Keratinocyte (primary cell): ENCODE measurements around the gene CT55.

Experiments used
- EZH2 ChIP-seq: IDR thresholded peaks from one replicate; pipeline ENCODE4 v1.6.1; 2012; ENCODE audit warnings: inconsistent platforms, mild to moderate bottlenecking, low read length, moderate library complexity
- TF ChIP-seq, protein P1 (sequence below), 3 experiments: IDR thresholded peaks in 1 of 3; conservative IDR thresholded peaks in 1 of 3; optimal IDR thresholded peaks in 1 of 3; 2 replicates in 2 of 3; 3 replicates in 1 of 3; pipeline versions ENCODE3 to v1.5.1; 2011; ENCODE audit warnings: low read length in 3 of 3, mild to moderate bottlenecking in 3 of 3, moderate library complexity in 2 of 3, control low read depth in 1 of 3, inconsistent platforms in 1 of 3; ENCODE audit not compliant: insufficient read depth in 2 of 3; ENCODE audit errors: extremely low read depth in 1 of 3

DNA sequence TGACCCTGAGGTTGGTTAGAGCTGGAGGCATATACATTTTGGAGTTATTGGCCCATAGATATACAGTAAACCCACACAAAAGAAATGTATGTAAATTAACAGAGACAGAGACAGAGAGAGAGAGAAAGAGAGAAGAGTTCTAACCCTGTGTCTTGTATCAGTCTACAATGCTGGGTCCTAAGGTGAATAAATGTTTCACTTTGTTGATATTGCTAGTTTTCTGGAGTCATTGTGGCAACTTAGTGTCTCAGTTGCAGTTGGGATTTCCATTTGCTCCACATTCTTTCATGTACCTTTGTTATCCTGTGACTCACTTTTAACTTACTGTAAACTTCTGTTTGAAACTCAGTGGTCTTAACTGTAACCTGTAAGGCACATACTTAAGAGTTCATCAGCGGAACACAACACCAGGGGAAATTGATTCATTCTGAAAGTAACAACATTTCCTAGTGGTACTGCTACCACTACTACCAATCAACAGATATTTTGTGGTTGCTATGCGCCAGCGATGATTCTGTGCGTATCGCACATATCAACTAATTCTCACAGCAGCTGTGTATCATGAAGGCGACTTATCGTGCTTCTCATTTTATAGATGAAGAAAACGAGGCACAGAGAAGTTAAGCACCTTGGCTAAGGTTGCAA, 42.1 kb upstream of the CT55 start:
- TF ChIP-seq, protein P1, sequence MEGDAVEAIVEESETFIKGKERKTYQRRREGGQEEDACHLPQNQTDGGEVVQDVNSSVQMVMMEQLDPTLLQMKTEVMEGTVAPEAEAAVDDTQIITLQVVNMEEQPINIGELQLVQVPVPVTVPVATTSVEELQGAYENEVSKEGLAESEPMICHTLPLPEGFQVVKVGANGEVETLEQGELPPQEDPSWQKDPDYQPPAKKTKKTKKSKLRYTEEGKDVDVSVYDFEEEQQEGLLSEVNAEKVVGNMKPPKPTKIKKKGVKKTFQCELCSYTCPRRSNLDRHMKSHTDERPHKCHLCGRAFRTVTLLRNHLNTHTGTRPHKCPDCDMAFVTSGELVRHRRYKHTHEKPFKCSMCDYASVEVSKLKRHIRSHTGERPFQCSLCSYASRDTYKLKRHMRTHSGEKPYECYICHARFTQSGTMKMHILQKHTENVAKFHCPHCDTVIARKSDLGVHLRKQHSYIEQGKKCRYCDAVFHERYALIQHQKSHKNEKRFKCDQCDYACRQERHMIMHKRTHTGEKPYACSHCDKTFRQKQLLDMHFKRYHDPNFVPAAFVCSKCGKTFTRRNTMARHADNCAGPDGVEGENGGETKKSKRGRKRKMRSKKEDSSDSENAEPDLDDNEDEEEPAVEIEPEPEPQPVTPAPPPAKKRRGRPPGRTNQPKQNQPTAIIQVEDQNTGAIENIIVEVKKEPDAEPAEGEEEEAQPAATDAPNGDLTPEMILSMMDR (optimal IDR thresholded peaks at IDR 0.05 in 1 of 3, IDR thresholded peaks at IDR 0.05 in 1 of 3, conservative IDR thresholded peaks at IDR 0.05 in 1 of 3; ENCODE audit: extremely low read depth in 1 of 3, insufficient read depth in 2 of 3, low read length in 3 of 3) = no peak
- TF ChIP-seq EZH2 = no peak
